K562 (cell line): Measurements from ENCODE around the gene ERP27. TPM values are rescaled to one million over a fixed set of nuclear protein-coding genes. Genes with fewer than 3 reads are reported as not detected.

Experiments
- ATAC-seq: fragments of 200-7000 bp; cut with Tn5 transposase; 3 replicates; pipeline ENCODE4 v1.9.1; 2020; ENCODE audit warnings: moderate library complexity
- BruUV-seq: library from RNA; stranded (reverse); fragments of 400-500 nt; replicated peaks from 2 replicates; lab custom pipeline; 2021; lab: Mats Ljungman, UMichigan
- CTCF ChIA-PET: fragments of 300-600 bp; formaldehyde crosslinking; extraction: SDS; loops from one replicate; lab custom pipeline; 2021; ENCODE audit warnings: low intra/inter-chr PET ratio; lab: Yijun Ruan, JAX
- POLR2A ChIA-PET: fragments of 300-600, 350-650 bp; sonication (Branson Sonifier 250); formaldehyde crosslinking; extraction: SDS; loops from one replicate; lab custom pipeline; 2021; ENCODE audit warnings: antibody characterized with exemption, inconsistent platforms; lab: Yijun Ruan, JAX
- DNase-seq, 4 experiments: peaks; one replicate each; pipeline versions ENCODE4 v3.0.0 to v3.0.0-alpha.2; 2011 to 2018; ENCODE audit warnings: low spot score in 3 of 4, mixed read lengths in 3 of 4; ENCODE audit errors: extremely low read depth in 1 of 4
- FAIRE-seq: peaks from 2 replicates; lab custom pipeline; 2011; peaks lifted over from hg19 to GRCh38; lab: Jason Lieb, UNC
- H2AFZ ChIP-seq: 2 replicates; pipeline ENCODE4 v1.6.0; 2011; ENCODE audit warnings: low read depth, low read length, control low read depth, inconsistent platforms
- H3K27ac ChIP-seq: fragments of 200-600 bp; 3 replicates; pipeline ENCODE4 v1.8.0; 2011; ENCODE audit warnings: low read depth, mild to moderate bottlenecking, control low read depth, inconsistent platforms, low read length, moderate library complexity, mixed read lengths; ENCODE audit errors: extremely low read depth
- H3K27me3 ChIP-seq, 2 experiments: fragments of 300-600 bp in 1 of 2; 2 replicates in 1 of 2; 3 replicates in 1 of 2; pipeline versions ENCODE4 v1.6.0 to v1.8.0; 2011; ENCODE audit warnings: inconsistent platforms in 2 of 2, low read length in 2 of 2, mild to moderate bottlenecking in 1 of 2, mixed read lengths in 1 of 2, moderate library complexity in 1 of 2; ENCODE audit not compliant: control insufficient read depth in 2 of 2, insufficient read depth in 2 of 2
- H3K36me3 ChIP-seq: fragments of 300-600 bp; 3 replicates; pipeline ENCODE4 v1.8.0; 2011; ENCODE audit warnings: mild to moderate bottlenecking, low read length, inconsistent platforms; ENCODE audit not compliant: control insufficient read depth, insufficient read depth
- H3K4me1 ChIP-seq, 2 experiments: fragments of 200-600 bp in 1 of 2; replicated peaks in 1 of 2; 2 replicates in 1 of 2; 3 replicates in 1 of 2; pipeline versions ENCODE4 v1.5.1 to v1.8.0; 2011; ENCODE audit warnings: inconsistent platforms in 2 of 2, low read length in 2 of 2, mild to moderate bottlenecking in 1 of 2, mixed read lengths in 1 of 2, moderate library complexity in 1 of 2; ENCODE audit not compliant: control insufficient read depth in 2 of 2, insufficient read depth in 2 of 2
- H3K4me2 ChIP-seq: 2 replicates; pipeline ENCODE4 v1.6.1; 2011; ENCODE audit warnings: low read length, control low read depth, inconsistent platforms, mixed read lengths; ENCODE audit not compliant: insufficient read depth
- H3K4me3 ChIP-seq: fragments of 200-600 bp; sonication (generic), shearing (Covaris generic); 2 replicates; pipeline ENCODE4 v1.5.1; 2016; ENCODE audit warnings: control low read depth, inconsistent platforms
- H3K79me2 ChIP-seq: fragments of 200-600 bp; 3 replicates; pipeline ENCODE4 v1.8.0; 2011; ENCODE audit warnings: low read length, inconsistent platforms; ENCODE audit not compliant: control insufficient read depth, insufficient read depth
- H3K9ac ChIP-seq, 2 experiments: 2 replicates each; pipeline versions ENCODE4 v1.6.0 to v1.6.1; 2011; ENCODE audit warnings: low read depth in 2 of 2, low read length in 2 of 2, control low read depth in 1 of 2, inconsistent platforms in 1 of 2, mild to moderate bottlenecking in 1 of 2, mixed read lengths in 1 of 2; ENCODE audit not compliant: insufficient read depth in 1 of 2
- H3K9me1 ChIP-seq: one replicate; pipeline ENCODE4 v1.6.0; 2011; ENCODE audit warnings: inconsistent platforms, mild to moderate bottlenecking, low read length, moderate library complexity; ENCODE audit not compliant: control insufficient read depth, insufficient read depth
- H3K9me3 ChIP-seq: replicated peaks from 2 replicates; pipeline ENCODE4 v1.5.1; 2011; ENCODE audit warnings: low read depth, low read length, inconsistent platforms; ENCODE audit not compliant: control insufficient read depth, insufficient read depth
- H4K20me1 ChIP-seq: replicated peaks from 2 replicates; pipeline ENCODE4 v1.6.1; 2011; ENCODE audit warnings: low read length, inconsistent platforms, mixed read lengths; ENCODE audit not compliant: control insufficient read depth, insufficient read depth
- BCL6 ChIP-seq: fragments of 250-450 bp; sonication (Bioruptor Pico); IDR thresholded peaks from 2 replicates; pipeline ENCODE4 v1.4.0; 2020
- DLX4 ChIP-seq: fragments of 250-450 bp; sonication (Bioruptor Pico); IDR thresholded peaks from 2 replicates; pipeline ENCODE4 v1.6.1; 2021; ENCODE audit warnings: mild to moderate bottlenecking
- FOSL1 ChIP-seq: fragments of 200-800 bp; sonication (Bioruptor generic); conservative IDR thresholded peaks from 2 replicates; pipeline ENCODE4 v1.6.1; 2016; ENCODE audit warnings: missing genetic modification characterization, missing compliant biosample characterization
- FOXJ2 ChIP-seq: fragments of 200-800 bp; sonication (Bioruptor generic); IDR thresholded peaks from 2 replicates; pipeline ENCODE4 v1.6.1; 2016; ENCODE audit warnings: missing genetic modification characterization, missing compliant biosample characterization
- NCOA1 ChIP-seq: fragments of 450-650 bp; IDR thresholded peaks from 2 replicates; pipeline ENCODE4 v1.6.1; 2016; ENCODE audit warnings: low read depth
- NR1H2 ChIP-seq: sonication (generic); formaldehyde crosslinking; IDR thresholded peaks from 2 replicates; pipeline ENCODE4 v1.4.0; 2020; ENCODE audit warnings: mild to moderate bottlenecking, missing genetic modification reagents
- PPARD ChIP-seq: fragments of 250-450 bp; sonication (Bioruptor Pico); IDR thresholded peaks from 2 replicates; pipeline ENCODE4 v1.8.0; 2022; ENCODE audit warnings: inconsistent platforms, mild to moderate bottlenecking, moderate library complexity
- PTTG1 ChIP-seq: fragments of 450-650 bp; IDR thresholded peaks from 2 replicates; pipeline ENCODE4 v1.6.1; 2016; ENCODE audit warnings: low read depth, mild to moderate bottlenecking, missing genetic modification characterization, missing compliant biosample characterization
- PYGO2 ChIP-seq: fragments of 450-650 bp; IDR thresholded peaks from 2 replicates; pipeline ENCODE4 v1.6.1; 2016; ENCODE audit warnings: mild to moderate bottlenecking, missing genetic modification characterization, moderate library complexity, missing compliant biosample characterization
- RAD21 ChIP-seq, 2 experiments: fragments of 250-450 bp in 1 of 2; fragments of 450-650 bp in 1 of 2; sonication (Bioruptor Pico) in 1 of 2; formaldehyde crosslinking in 1 of 2; IDR thresholded peaks in 1 of 2; conservative IDR thresholded peaks in 1 of 2; 2 replicates each; pipeline versions ENCODE4 v1.4.0 to v1.8.0; 2020 to 2022; ENCODE audit warnings: mild to moderate bottlenecking in 2 of 2, moderate library complexity in 1 of 2
- RB1 ChIP-seq: fragments of 450-650 bp; IDR thresholded peaks from 2 replicates; pipeline ENCODE4 v1.6.1; 2017; ENCODE audit warnings: low read depth, mild to moderate bottlenecking
- RBFOX2 ChIP-seq: fragments of 200-400 bp; formaldehyde crosslinking; IDR thresholded peaks from 2 replicates; pipeline ENCODE4 v1.6.1; 2017; ENCODE audit warnings: low read depth, mild to moderate bottlenecking, low read length, moderate library complexity
- RCOR1 ChIP-seq, 2 experiments: IDR thresholded peaks; 2 replicates each; pipeline ENCODE4 v1.6.1; 2012; ENCODE audit warnings: low read depth in 2 of 2, low read length in 2 of 2, borderline replicate concordance in 1 of 2, improper control_type of control experiment in 1 of 2
- SNRNP70 ChIP-seq: fragments of 200-400 bp; formaldehyde crosslinking; optimal IDR thresholded peaks from 2 replicates; pipeline ENCODE3; 2017; ENCODE audit warnings: low read depth, low read length
- XRCC5 ChIP-seq: fragments of 200-400 bp; formaldehyde crosslinking; IDR thresholded peaks from 2 replicates; pipeline ENCODE4 v1.6.1; 2017; ENCODE audit warnings: low read depth, mild to moderate bottlenecking, low read length
- ZNF347 ChIP-seq: fragments of 450-650 bp; formaldehyde crosslinking; IDR thresholded peaks from 2 replicates; pipeline ENCODE4 v1.4.0; 2020; ENCODE audit warnings: low read depth, mild to moderate bottlenecking, moderate library complexity
- WGBS: fragments of 100-300 bp; shearing (Covaris generic); methylation state at CpG from one replicate; pipeline ENCODE4 v1.1.6; 2016; ENCODE audit warnings: low coverage, mixed read lengths; ENCODE audit not compliant: insufficient coverage; ENCODE audit errors: missing lambda C conversion rate; 5-methylcytosine and 5-hydroxymethylcytosine counted together
- in situ Hi-C: fragments of 300-500 bp; cut with MboI; formaldehyde crosslinking; loops from 4 replicates; pipeline ENCODE4 v1.15.0; 2018; ENCODE audit warnings: inconsistent platforms, mixed read lengths
- intact Hi-C: fragments of 100-400 bp; cut with micrococcal nuclease; formaldehyde crosslinking; loops from 2 replicates; pipeline ENCODE4 v1.14.2; 2022
- polyA plus RNA-seq, 8 experiments: library from polyadenylated mRNA; depleted of rRNA in 4 of 8; stranded (reverse) in 5 of 8; unstranded in 3 of 8; fragments of >200 nt; fragmentation: Nextera tagmentation in 2 of 8; fragmentation: Illumina TruSeq in 1 of 8; extraction: Ambion mirVana in 2 of 8; extraction: Trizol in 1 of 8; gene quantifications; 2 replicates each; pipeline versions ENCODE4 v1.2.1 to v1.2.3, GENCODE V29; 2011 to 2014; ENCODE audit warnings: inconsistent platforms in 1 of 8, missing spikeins in 1 of 8
- total RNA-seq, 7 experiments: library from RNA; depleted of rRNA in 6 of 7; stranded (reverse); fragments of >200 nt in 6 of 7; fragmentation: Illumina TruSeq in 2 of 7; extraction: Trizol in 2 of 7; gene quantifications; 2 replicates each; pipeline versions ENCODE4 v1.2.1 to v1.2.3, GENCODE V29; 2011 to 2021; ENCODE audit warnings: low replicate concordance in 1 of 7
- TF ChIP-seq, protein P1 (sequence below): IDR thresholded peaks from 3 replicates; pipeline ENCODE4 v1.6.1; 2011; ENCODE audit warnings: borderline replicate concordance, mild to moderate bottlenecking, moderate library complexity; ENCODE audit not compliant: insufficient read length; ENCODE audit errors: extremely low read depth

ERP27 gene
- total and polyA plus RNA-seq, 9 of the 15 experiments (the other 6 are each of a cell fraction or from before 2014, with no cell fraction given) = 0.07 to 0.27 (median 0.11) TPM; not detected in 6

DNA sequence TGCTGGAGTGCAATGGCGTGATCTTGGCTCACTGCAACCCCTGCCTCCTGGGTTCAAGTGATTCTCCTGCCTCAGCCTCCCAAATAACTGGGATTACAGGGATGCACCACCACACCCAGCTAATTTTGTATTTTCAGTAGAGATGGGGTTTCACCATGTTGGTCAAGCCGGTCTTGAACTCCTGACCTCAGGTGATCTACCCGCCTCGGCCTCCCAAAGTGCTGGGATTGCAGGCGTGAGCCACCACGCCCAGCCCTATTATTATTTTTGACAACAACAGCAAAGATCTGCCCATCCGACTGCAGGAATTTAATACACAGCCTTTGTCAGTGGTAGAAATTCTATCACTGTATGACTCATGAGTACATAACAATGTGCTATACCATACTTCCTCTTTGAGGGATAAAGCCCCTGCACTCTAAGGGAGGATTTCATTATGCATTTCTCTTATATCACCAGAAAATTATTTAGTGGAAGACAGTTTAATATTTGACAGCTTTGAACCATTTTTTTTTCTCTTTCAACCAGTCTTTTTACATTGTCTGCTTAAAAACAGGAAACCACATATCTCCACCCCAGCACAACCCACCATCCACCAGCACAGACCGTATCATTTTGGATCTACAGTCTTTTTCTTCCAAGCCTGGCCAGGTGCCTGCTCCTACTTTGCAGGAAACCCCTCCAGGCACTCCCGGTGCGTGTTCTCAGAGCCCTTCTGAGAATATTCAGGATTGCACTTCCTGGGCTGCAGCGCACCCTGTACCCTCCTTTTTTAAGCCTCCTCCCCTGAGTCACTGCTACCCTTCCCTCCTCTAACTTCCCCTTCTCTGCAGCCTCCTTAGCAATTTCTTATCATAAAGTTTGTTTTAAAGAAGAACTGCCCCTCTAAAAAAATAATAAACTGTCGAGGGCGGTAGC lies 22.5 kb upstream of the ERP27 start (continued):
- TF ChIP-seq RAD21 (CRISPR knock-in tag; conservative IDR thresholded peaks at IDR 0.05 in 1 of 2, IDR thresholded peaks at IDR 0.05 in 1 of 2) (0 out of 4 replicates have a peak, but pooled peaks of 1 of the 2 experiments have one; percentile 11), FOXJ2 (peak; percentile 47; the same call in 1 of the 2 replicates), RBFOX2 (no peak), NR1H2 (CRISPR knock-in tag) (no peak), PYGO2 (tag) (no peak), FOSL1 (peak; percentile 65), BCL6 (CRISPR knock-in tag) (no peak), RCOR1 (IDR thresholded peaks at IDR 0.05; ENCODE audit: borderline replicate concordance in 1 of 2, low read depth in 2 of 2, low read length in 2 of 2) (no peak)

DNA sequence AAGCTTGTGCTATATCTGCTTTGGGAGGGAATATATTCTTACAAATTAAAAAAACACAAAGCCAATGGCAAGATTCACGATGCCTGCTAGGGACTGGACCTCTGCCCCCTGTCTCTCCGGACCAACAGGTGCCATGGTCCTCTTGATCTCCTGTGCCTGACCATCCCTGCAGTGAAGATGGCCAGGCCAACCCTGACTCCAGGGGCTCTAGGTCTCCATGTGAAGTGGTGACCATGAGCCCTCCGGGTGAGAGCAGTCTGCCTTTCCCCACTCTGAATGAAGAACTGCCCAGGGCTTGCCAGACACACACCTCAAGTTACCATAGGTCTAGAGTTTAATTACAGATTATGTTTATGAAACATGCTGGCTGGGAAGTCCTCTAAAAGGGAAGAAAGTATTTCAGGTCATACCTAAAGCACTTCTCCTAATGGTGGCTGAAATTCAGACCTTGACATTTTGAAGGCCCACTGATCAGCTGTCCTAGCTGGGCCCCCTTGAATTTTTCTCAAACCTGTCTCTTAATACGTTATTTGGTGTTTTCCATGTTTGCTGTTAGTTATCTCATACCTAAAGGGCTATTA lies 21.7 kb upstream of the ERP27 start:
- FAIRE-seq (no peak), ATAC-seq (no peak), DNase-seq (no peak)
- H3K4me3 ChIP-seq = no peak overlapping the region
- no peaks in the 10 kb centered on the region; a peak in 2 of 5 replicates for H3K4me1 ChIP-seq
- ChIA-PET POLR2A (no interaction called here), CTCF (no interaction called here)
- H3K9me1 ChIP-seq = no peaks in the 10 kb centered on the region
- H3K9me3 ChIP-seq = no peaks in the 10 kb centered on the region
- intact Hi-C loops = no loop called here
- no peaks in the 10 kb centered on the region for H3K27me3 ChIP-seq
- H3K27ac ChIP-seq = no peak overlapping the region
- peak overlapping the region; percentile 29; the same call in 1 of the 2 replicates for H3K4me2 ChIP-seq
- no peaks in the 10 kb centered on the region for H3K36me3 ChIP-seq
- no peak overlapping the region for H2AFZ ChIP-seq
- H4K20me1 ChIP-seq = no peaks in the 10 kb centered on the region
- 33% methylated on average over 3 of the region's 4 CpGs for WGBS
- peak overlapping the region in 1 of 2 experiments; percentile 45; a peak in 1 of 4 replicates for H3K9ac ChIP-seq
- no peaks in the 10 kb centered on the region for H3K79me2 ChIP-seq
- BruUV-seq = no TSS peak
- in situ Hi-C loops = loop anchor here (25.0 kb wide), 1 partner anchor 748 kb away; no protein-coding TSS in a partner anchor
- no peak for TF ChIP-seq XRCC5
- no peak for TF ChIP-seq NCOA1
- no peak for TF ChIP-seq SNRNP70
- TF ChIP-seq, protein P1, sequence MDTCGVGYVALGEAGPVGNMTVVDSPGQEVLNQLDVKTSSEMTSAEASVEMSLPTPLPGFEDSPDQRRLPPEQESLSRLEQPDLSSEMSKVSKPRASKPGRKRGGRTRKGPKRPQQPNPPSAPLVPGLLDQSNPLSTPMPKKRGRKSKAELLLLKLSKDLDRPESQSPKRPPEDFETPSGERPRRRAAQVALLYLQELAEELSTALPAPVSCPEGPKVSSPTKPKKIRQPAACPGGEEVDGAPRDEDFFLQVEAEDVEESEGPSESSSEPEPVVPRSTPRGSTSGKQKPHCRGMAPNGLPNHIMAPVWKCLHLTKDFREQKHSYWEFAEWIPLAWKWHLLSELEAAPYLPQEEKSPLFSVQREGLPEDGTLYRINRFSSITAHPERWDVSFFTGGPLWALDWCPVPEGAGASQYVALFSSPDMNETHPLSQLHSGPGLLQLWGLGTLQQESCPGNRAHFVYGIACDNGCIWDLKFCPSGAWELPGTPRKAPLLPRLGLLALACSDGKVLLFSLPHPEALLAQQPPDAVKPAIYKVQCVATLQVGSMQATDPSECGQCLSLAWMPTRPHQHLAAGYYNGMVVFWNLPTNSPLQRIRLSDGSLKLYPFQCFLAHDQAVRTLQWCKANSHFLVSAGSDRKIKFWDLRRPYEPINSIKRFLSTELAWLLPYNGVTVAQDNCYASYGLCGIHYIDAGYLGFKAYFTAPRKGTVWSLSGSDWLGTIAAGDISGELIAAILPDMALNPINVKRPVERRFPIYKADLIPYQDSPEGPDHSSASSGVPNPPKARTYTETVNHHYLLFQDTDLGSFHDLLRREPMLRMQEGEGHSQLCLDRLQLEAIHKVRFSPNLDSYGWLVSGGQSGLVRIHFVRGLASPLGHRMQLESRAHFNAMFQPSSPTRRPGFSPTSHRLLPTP = no peak
- no peak for TF ChIP-seq RB1
- TF ChIP-seq PTTG1 = no peak
- TF ChIP-seq ZNF347 = no peak
- no peak for TF ChIP-seq PPARD (CRISPR knock-in tag)
- no peak for TF ChIP-seq DLX4 (CRISPR knock-in tag)
